Measurements from ENCODE around the gene ADCY5.

GRCh38 chr3:123446210-123446609, 2.7 kb downstream of the ADCY5 start:
- TF ChIP-seq CTCF (IDR thresholded peaks at IDR 0.05) (no peak), POLR2AphosphoS5 (IDR thresholded peaks at IDR 0.05) (no peak), POLR2A (IDR thresholded peaks at IDR 0.05) (no peak)

Data from prostate gland (tissue), 2 donors.